Upper lobe of left lung (tissue), 4 donors: Measurements from ENCODE around the gene PTPRN2.

ENCODE experiments used
- EP300 ChIP-seq, 4 donors: sonication (generic); formaldehyde crosslinking; IDR thresholded peaks; one replicate each; pipeline ENCODE4 v1.5.1; 2017; ENCODE audit warnings: antibody characterized with exemption in 4 of 4, control low read depth in 2 of 4
- POLR2A ChIP-seq, 4 donors: fragments of 450-650 bp; IDR thresholded peaks; one replicate each; pipeline ENCODE4 v1.5.1; 2016 to 2017; ENCODE audit warnings: antibody characterized with exemption in 4 of 4, mild to moderate bottlenecking in 2 of 4
- TF ChIP-seq, protein P1 (sequence below), 6 experiments: fragments of 450-650 bp in 4 of 6; fragments of 200-600 bp in 2 of 6; sonication (generic) in 2 of 6; IDR thresholded peaks; one replicate each; pipeline ENCODE4 v1.5.1; 2016 to 2019; ENCODE audit warnings: antibody characterized with exemption in 6 of 6

DNA sequence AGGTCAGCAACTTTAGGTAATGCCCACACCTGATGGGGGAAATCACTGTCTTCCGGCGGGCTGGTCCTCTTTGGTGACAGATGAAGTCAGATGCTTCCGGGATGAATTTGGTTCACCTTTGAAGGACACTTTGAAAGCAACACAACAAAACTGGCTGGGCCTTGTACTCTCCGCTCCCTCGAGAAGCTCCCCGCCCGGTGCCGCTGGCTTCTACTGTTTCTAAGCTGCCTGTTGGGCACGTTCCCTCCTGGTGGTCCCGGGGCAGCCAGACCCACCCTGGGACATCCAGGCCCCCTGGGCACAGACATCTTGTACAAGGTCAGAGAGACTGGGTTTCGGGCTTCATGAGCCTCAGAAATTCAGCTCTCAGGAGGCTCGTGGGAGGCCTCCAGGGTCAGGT is 798.5 kb downstream of the PTPRN2 start:
- TF ChIP-seq, protein P1, sequence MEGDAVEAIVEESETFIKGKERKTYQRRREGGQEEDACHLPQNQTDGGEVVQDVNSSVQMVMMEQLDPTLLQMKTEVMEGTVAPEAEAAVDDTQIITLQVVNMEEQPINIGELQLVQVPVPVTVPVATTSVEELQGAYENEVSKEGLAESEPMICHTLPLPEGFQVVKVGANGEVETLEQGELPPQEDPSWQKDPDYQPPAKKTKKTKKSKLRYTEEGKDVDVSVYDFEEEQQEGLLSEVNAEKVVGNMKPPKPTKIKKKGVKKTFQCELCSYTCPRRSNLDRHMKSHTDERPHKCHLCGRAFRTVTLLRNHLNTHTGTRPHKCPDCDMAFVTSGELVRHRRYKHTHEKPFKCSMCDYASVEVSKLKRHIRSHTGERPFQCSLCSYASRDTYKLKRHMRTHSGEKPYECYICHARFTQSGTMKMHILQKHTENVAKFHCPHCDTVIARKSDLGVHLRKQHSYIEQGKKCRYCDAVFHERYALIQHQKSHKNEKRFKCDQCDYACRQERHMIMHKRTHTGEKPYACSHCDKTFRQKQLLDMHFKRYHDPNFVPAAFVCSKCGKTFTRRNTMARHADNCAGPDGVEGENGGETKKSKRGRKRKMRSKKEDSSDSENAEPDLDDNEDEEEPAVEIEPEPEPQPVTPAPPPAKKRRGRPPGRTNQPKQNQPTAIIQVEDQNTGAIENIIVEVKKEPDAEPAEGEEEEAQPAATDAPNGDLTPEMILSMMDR (IDR thresholded peaks at IDR 0.05) = no peak
- TF ChIP-seq POLR2A (IDR thresholded peaks at IDR 0.05) (no peak), EP300 (IDR thresholded peaks at IDR 0.05) (no peak)
